PC-3 (cell line): ENCODE data around the gene PPP1R9B.

Experiments used
- CTCF ChIP-seq: fragments of 300-600 bp; sonication (generic); conservative IDR thresholded peaks from 2 replicates; pipeline ENCODE4 v1.5.1; 2017; ENCODE audit warnings: antibody characterized with exemption, low read depth, mild to moderate bottlenecking, low read length
- EZH2 ChIP-seq: fragments of 300-600 bp; sonication (generic); IDR thresholded peaks from one replicate; pipeline ENCODE4 v1.6.1; 2017; ENCODE audit warnings: antibody characterized with exemption, mild to moderate bottlenecking, low read length; ENCODE audit not compliant: unreplicated experiment

GRCh38 chr17:50090971-50091917 lies 59.2 kb downstream of the PPP1R9B start:
- TF ChIP-seq CTCF, result no peak
- no peak for TF ChIP-seq EZH2
